ENCODE results near the gene MAPT.
A peak's percentile ranks its signal among the peaks of the same experiment; 100 is the strongest.
"Not testable (repeated sequence)": the region's sequence is repeated elsewhere in the genome, so short reads cannot be mapped to it uniquely, and the experiment has no call there.

The MAPT gene

DNA sequence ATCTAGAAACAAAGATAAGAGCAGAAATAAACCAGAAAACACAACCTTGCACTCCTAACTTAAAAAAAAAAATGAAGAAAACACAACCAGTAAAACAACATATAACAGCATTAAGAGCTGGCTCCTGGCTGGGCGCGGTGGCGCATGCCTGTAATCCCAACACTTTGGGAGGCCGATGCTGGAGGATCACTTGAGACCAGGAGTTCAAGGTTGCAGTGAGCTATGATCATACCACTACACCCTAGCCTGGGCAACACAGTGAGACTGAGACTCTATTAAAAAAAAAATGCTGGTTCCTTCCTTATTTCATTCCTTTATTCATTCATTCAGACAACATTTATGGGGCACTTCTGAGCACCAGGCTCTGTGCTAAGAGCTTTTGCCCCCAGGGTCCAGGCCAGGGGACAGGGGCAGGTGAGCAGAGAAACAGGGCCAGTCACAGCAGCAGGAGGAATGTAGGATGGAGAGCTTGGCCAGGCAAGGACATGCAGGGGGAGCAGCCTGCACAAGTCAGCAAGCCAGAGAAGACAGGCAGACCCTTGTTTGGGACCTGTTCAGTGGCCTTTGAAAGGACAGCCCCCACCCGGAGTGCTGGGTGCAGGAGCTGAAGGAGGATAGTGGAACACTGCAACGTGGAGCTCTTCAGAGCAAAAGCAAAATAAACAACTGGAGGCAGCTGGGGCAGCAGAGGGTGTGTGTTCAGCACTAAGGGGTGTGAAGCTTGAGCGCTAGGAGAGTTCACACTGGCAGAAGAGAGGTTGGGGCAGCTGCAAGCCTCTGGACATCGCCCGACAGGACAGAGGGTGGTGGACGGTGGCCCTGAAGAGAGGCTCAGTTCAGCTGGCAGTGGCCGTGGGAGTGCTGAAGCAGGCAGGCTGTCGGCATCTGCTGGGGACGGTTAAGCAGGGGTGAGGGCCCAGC, 107.3 kb downstream of the MAPT start:
- no peak overlapping the region for H3K4me3 Mint-ChIP-seq
- TF ChIP-seq, protein P1, sequence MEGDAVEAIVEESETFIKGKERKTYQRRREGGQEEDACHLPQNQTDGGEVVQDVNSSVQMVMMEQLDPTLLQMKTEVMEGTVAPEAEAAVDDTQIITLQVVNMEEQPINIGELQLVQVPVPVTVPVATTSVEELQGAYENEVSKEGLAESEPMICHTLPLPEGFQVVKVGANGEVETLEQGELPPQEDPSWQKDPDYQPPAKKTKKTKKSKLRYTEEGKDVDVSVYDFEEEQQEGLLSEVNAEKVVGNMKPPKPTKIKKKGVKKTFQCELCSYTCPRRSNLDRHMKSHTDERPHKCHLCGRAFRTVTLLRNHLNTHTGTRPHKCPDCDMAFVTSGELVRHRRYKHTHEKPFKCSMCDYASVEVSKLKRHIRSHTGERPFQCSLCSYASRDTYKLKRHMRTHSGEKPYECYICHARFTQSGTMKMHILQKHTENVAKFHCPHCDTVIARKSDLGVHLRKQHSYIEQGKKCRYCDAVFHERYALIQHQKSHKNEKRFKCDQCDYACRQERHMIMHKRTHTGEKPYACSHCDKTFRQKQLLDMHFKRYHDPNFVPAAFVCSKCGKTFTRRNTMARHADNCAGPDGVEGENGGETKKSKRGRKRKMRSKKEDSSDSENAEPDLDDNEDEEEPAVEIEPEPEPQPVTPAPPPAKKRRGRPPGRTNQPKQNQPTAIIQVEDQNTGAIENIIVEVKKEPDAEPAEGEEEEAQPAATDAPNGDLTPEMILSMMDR (IDR thresholded peaks at IDR 0.05), result no peak
- DNase-seq, result no peak
- peaks cover 6% of the 10 kb centered on the region for H3K27me3 Mint-ChIP-seq (ENCODE audit: low read depth, poor library complexity)
- H3K4me1 Mint-ChIP-seq, result peaks cover 24% of the 10 kb centered on the region
- no peaks in the 10 kb centered on the region for H3K9me3 Mint-ChIP-seq
- no peak overlapping the region for H3K27ac Mint-ChIP-seq
- H3K36me3 Mint-ChIP-seq (ENCODE audit: low read depth), result no peaks in the 10 kb centered on the region

DNA sequence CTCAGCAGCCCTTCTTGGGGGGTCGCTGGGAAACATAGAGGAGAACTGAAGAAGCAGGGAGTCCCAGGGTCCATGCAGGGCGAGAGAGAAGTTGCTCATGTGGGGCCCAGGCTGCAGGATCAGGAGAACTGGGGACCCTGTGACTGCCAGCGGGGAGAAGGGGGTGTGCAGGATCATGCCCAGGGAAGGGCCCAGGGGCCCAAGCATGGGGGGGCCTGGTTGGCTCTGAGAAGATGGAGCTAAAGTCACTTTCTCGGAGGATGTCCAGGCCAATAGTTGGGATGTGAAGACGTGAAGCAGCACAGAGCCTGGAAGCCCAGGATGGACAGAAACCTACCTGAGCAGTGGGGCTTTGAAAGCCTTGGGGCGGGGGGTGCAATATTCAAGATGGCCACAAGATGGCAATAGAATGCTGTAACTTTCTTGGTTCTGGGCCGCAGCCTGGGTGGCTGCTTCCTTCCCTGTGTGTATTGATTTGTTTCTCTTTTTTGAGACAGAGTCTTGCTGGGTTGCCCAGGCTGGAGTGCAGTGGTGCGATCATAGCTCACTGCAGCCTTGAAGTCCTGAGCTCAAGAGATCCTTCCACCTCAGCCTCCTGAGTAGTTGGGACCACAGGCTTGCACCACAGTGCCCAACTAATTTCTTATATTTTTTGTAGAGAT, 108.1 kb downstream of the MAPT start:
- Mint-ChIP-seq H3K9me3 (no peaks in the 10 kb centered on the region), H3K4me1 (peaks cover 24% of the 10 kb centered on the region), H3K27ac (no peak overlapping the region), H3K4me3 (no peak overlapping the region), H3K27me3 (ENCODE audit: low read depth, poor library complexity) (peaks cover 6% of the 10 kb centered on the region), H3K36me3 (ENCODE audit: low read depth) (no peaks in the 10 kb centered on the region)
- TF ChIP-seq, protein P1 (IDR thresholded peaks at IDR 0.05), result peak; percentile 97
- peak; percentile 79 for DNase-seq

DNA sequence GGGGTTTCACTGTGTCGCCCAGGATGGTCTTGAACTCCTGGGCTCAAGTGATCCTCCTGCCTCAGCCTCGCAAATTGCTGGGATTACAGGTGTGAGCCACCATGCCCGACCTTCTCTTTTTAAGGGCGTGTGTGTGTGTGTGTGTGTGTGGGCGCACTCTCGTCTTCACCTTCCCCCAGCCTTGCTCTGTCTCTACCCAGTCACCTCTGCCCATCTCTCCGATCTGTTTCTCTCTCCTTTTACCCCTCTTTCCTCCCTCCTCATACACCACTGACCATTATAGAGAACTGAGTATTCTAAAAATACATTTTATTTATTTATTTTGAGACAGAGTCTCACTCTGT, 108.6 kb downstream of the MAPT start:
- H3K4me1 Mint-ChIP-seq, result peaks cover 24% of the 10 kb centered on the region
- no peak overlapping the region for H3K4me3 Mint-ChIP-seq
- no peaks in the 10 kb centered on the region for H3K36me3 Mint-ChIP-seq (ENCODE audit: low read depth)
- H3K27me3 Mint-ChIP-seq (ENCODE audit: low read depth, poor library complexity), result peaks cover 6% of the 10 kb centered on the region
- TF ChIP-seq, protein P1 (IDR thresholded peaks at IDR 0.05), result no peak
- H3K27ac Mint-ChIP-seq, result peak overlapping the region; percentile 54
- no peak for DNase-seq
- no peaks in the 10 kb centered on the region for H3K9me3 Mint-ChIP-seq

DNA sequence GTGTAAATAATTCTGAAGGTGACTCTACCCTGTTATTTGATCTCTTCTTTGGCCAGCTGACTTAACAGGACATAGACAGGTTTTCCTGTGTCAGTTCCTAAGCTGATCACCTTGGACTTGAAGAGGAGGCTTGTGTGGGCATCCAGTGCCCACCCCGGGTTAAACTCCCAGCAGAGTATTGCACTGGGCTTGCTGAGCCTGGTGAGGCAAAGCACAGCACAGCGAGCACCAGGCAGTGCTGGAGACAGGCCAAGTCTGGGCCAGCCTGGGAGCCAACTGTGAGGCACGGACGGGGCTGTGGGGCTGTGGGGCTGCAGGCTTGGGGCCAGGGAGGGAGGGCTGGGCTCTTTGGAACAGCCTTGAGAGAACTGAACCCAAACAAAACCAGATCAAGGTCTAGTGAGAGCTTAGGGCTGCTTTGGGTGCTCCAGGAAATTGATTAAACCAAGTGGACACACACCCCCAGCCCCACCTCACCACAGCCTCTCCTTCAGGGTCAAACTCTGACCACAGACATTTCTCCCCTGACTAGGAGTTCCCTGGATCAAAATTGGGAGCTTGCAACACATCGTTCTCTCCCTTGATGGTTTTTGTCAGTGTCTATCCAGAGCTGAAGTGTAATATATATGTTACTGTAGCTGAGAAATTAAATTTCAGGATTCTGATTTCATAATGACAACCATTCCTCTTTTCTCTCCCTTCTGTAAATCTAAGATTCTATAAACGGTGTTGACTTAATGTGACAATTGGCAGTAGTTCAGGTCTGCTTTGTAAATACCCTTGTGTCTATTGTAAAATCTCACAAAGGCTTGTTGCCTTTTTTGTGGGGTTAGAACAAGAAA, 109.8 kb downstream of the MAPT start:
- H3K27ac Mint-ChIP-seq, result no peak overlapping the region
- TF ChIP-seq, protein P1 (IDR thresholded peaks at IDR 0.05), result no peak
- DNase-seq, result no peak
- H3K9me3 Mint-ChIP-seq, result no peaks in the 10 kb centered on the region
- H3K4me3 Mint-ChIP-seq, result no peak overlapping the region
- peaks cover 9% of the 10 kb centered on the region for H3K27me3 Mint-ChIP-seq (ENCODE audit: low read depth, poor library complexity)
- peaks cover 21% of the 10 kb centered on the region for H3K4me1 Mint-ChIP-seq
- H3K36me3 Mint-ChIP-seq (ENCODE audit: low read depth), result no peaks in the 10 kb centered on the region

DNA sequence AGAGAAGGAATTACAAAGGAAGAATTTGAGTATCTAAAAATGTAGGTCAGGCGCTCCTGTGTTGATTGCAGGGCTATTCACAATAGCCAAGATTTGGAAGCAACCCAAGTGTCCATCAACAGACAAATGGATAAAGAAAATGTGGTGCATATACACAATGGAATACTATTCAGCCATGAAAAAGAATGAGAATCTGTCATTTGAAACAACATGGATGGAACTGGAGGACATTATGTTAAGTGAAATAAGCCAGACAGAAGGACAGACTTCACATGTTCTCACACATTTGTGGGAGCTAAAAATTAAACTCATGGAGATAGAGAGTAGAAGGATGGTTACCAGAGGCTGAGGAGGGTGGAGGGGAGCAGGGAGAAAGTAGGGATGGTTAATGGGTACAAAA, 111.7 kb downstream of the MAPT start:
- H3K9me3 Mint-ChIP-seq; H3K36me3 Mint-ChIP-seq (ENCODE audit: low read depth); H3K27me3 Mint-ChIP-seq (ENCODE audit: low read depth, poor library complexity); H3K4me3 Mint-ChIP-seq; DNase-seq; H3K27ac Mint-ChIP-seq: not testable (repeated sequence)
- H3K4me1 Mint-ChIP-seq, result peaks cover 21% of the 10 kb centered on the region

DNA sequence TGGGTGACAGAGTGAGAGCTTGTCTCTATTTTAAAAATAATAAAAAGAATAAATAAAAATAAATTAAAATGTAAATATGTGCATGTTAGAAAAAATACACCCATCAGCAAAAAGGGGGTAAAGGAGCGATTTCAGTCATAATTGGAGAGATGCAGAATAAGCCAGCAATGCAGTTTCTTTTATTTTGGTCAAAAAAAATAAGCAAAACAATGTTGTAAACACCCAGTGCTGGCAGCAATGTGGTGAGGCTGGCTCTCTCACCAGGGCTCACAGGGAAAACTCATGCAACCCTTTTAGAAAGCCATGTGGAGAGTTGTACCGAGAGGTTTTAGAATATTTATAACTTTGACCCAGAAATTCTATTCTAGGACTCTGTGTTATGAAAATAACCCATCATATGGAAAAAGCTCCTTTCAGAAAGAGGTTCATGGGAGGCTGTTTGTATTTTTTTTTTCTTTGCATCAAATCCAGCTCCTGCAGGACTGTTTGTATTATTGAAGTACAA, 113.2 kb downstream of the MAPT start:
- H3K4me1 Mint-ChIP-seq, result peaks cover 9% of the 10 kb centered on the region
- no peak for DNase-seq
- no peak overlapping the region for H3K27ac Mint-ChIP-seq
- no peaks in the 10 kb centered on the region for H3K36me3 Mint-ChIP-seq (ENCODE audit: low read depth)
- no peak overlapping the region for H3K4me3 Mint-ChIP-seq
- TF ChIP-seq, protein P1 (IDR thresholded peaks at IDR 0.05), result no peak
- no peaks in the 10 kb centered on the region for H3K9me3 Mint-ChIP-seq
- peaks cover 9% of the 10 kb centered on the region for H3K27me3 Mint-ChIP-seq (ENCODE audit: low read depth, poor library complexity)
